Uterus (tissue), 4 donors: ENCODE measurements around the gene SAPCD1. TPM values are rescaled to one million over a fixed set of nuclear protein-coding genes. Genes with fewer than 3 reads are reported as not detected.

Experiments
- DNase-seq, 2 donors: peaks; one replicate each; pipeline ENCODE4 v3.0.0-alpha.2; 2019 to 2020
- H3K27ac ChIP-seq, 2 donors: fragments of 200-600 bp; sonication (generic); 1 replicate in 1 of 2; 2 replicates in 1 of 2; pipeline ENCODE4 v1.5.1; 2016 to 2018
- H3K27me3 ChIP-seq, 2 donors: fragments of 200-600 bp; sonication (generic); one replicate each; pipeline ENCODE4 v1.5.1; 2018 to 2019; ENCODE audit warnings: control low read depth in 1 of 2
- H3K36me3 ChIP-seq, 2 donors: fragments of 200-600 bp; sonication (generic); one replicate each; pipeline ENCODE4 v1.5.1; 2019; ENCODE audit warnings: control low read depth in 1 of 2
- H3K4me1 ChIP-seq, 2 donors: fragments of 200-600 bp; sonication (generic); one replicate each; pipeline ENCODE4 v1.5.1; 2018 to 2019; ENCODE audit warnings: control low read depth in 1 of 2
- H3K4me3 ChIP-seq, 2 donors: fragments of 200-600 bp; sonication (generic); 1 replicate in 1 of 2; 2 replicates in 1 of 2; pipeline ENCODE4 v1.5.1; 2018 to 2019; ENCODE audit warnings: mild to moderate bottlenecking in 1 of 2
- H3K9me3 ChIP-seq, 2 donors: fragments of 200-600 bp; sonication (generic); one replicate each; pipeline ENCODE4 v1.5.1; 2019; ENCODE audit warnings: control low read depth in 1 of 2
- POLR2A ChIP-seq, 2 donors: fragments of 450-650 bp; IDR thresholded peaks; one replicate each; pipeline ENCODE4 v1.6.1; 2016; ENCODE audit warnings: antibody characterized with exemption in 2 of 2, mild to moderate bottlenecking in 1 of 2, moderate library complexity in 1 of 2
- intact Hi-C: fragments of 100-400 bp; cut with DNase I; formaldehyde crosslinking; loops from one replicate; pipeline ENCODE4 v1.15.1; 2023; ENCODE audit warnings: low total_unique reads
- total RNA-seq, 4 donors: library from RNA; depleted of rRNA in 3 of 4; stranded (reverse); fragments of >200 nt in 3 of 4; gene quantifications; one replicate each; pipeline versions ENCODE4 v1.1.0 to v1.2.4, GENCODE V29; 2014 to 2023
- TF ChIP-seq, protein P1 (sequence below), 4 experiments: fragments of 200-600 bp in 2 of 4; fragments of 450-650 bp in 2 of 4; sonication (generic) in 2 of 4; IDR thresholded peaks; one replicate each; pipeline ENCODE4 v1.5.1; 2016 to 2019; ENCODE audit warnings: antibody characterized with exemption in 4 of 4, mild to moderate bottlenecking in 2 of 4, moderate library complexity in 1 of 4
- donor health status: DM: yes; HTN: yes; CAD: no.

SAPCD1 gene
- total RNA-seq, 4 donors from 2014 or later, result 1.7 to 4.4 TPM; not detected in 2

DNA sequence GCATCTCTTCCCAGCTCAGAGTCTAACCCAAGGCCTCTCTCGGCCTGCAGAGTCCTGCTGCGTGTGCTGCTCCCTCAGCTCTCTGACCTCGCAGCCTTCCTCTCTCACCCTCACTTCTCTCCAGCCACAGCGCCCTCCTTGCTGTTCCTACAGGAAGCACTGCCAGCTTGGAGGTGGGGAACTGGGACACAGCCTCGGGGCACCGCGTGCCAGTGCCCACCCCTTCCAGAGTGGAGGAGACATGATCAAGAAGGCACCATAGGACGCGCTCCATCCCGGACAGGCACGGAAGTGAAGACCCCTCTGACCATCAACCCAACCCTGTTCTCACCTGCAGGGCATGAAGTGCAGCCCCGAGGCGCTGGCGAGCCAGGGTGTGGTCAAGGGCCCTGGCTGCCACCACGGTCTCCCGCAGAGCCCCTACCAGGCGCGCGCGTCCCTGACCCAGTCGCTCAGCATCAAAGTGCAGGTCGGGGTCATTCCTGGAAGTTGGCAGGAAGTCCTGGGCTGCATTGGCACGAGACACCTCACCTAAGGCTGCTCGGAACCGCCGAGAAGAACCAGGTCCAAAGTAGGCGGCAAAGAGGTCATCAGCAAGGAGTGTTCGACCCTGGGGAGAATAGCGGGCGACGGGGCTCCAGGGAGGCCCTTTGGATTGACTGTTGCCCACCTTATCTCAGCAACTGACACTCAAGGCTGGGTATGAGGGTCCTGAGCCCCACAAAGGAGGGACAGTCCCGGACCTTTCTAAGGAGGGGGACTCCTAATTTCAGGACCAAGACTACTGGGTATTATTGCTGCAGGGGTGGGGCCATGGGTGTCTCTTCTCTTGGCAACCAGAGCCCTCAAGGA, 13.4 kb downstream of the SAPCD1 start:
- Histone ChIP-seq H3K27me3 (no peaks in the 10 kb centered on the region), H3K27ac (peak overlapping the region; percentile 84 to 88), H3K9me3 (no peaks in the 10 kb centered on the region), H3K36me3 (no peaks in the 10 kb centered on the region), H3K4me1 (peaks cover 5 to 8% of the 10 kb centered on the region in 2 donors), H3K4me3 (no peak overlapping the region)
- intact Hi-C loops, result no loop called here
- TF ChIP-seq POLR2A (IDR thresholded peaks at IDR 0.05), result no peak
- TF ChIP-seq, protein P1, sequence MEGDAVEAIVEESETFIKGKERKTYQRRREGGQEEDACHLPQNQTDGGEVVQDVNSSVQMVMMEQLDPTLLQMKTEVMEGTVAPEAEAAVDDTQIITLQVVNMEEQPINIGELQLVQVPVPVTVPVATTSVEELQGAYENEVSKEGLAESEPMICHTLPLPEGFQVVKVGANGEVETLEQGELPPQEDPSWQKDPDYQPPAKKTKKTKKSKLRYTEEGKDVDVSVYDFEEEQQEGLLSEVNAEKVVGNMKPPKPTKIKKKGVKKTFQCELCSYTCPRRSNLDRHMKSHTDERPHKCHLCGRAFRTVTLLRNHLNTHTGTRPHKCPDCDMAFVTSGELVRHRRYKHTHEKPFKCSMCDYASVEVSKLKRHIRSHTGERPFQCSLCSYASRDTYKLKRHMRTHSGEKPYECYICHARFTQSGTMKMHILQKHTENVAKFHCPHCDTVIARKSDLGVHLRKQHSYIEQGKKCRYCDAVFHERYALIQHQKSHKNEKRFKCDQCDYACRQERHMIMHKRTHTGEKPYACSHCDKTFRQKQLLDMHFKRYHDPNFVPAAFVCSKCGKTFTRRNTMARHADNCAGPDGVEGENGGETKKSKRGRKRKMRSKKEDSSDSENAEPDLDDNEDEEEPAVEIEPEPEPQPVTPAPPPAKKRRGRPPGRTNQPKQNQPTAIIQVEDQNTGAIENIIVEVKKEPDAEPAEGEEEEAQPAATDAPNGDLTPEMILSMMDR (IDR thresholded peaks at IDR 0.05), result no peak
- DNase-seq, result no peak

- DNase-seq, result no peak
- Histone ChIP-seq H3K27me3 (no peaks in the 10 kb centered on the region), H3K4me3 (peak overlapping the region in 1 of 2 donors; percentile 1), H3K4me1 (peaks cover 5 to 8% of the 10 kb centered on the region in 2 donors), H3K9me3 (no peaks in the 10 kb centered on the region), H3K27ac (peak overlapping the region; percentile 84 to 88), H3K36me3 (no peaks in the 10 kb centered on the region)
- intact Hi-C loops, result no loop called here
- no peak for TF ChIP-seq POLR2A (IDR thresholded peaks at IDR 0.05)
- TF ChIP-seq, protein P1 (IDR thresholded peaks at IDR 0.05), result no peak
These were observed 14.1 kb downstream of the SAPCD1 start for GRCh38 chr6:31776485-31776988.

- H3K9me3 ChIP-seq, result no peaks in the 10 kb centered on the region
- peak within 1 kb of the TSS in 1 of 2 donors; percentile 1 for H3K4me3 ChIP-seq
- DNase-seq, result peak; percentile 86 to 90
- TF ChIP-seq, protein P1 (IDR thresholded peaks at IDR 0.05), result peak in 1 of 4 experiments; percentile 33
- peak in 1 of 2 donors; percentile 43 for TF ChIP-seq POLR2A (IDR thresholded peaks at IDR 0.05)
- peak within 1 kb of the TSS; percentile 84 to 88 for H3K27ac ChIP-seq
- peaks cover 5 to 8% of the 10 kb centered on the region in 2 donors for H3K4me1 ChIP-seq
- H3K27me3 ChIP-seq, result no peaks in the 10 kb centered on the region
- no peaks in the 10 kb centered on the region for H3K36me3 ChIP-seq
- intact Hi-C loops, result no loop called here
These were observed 14.7 kb downstream of the SAPCD1 start, which contains the start of gene VWA7 for GRCh38 chr6:31776989-31777666. TSS of gene VWA7 (minus strand) at chr6:31777328. CDS start at chr6:31776779, 549 bp downstream.

DNA sequence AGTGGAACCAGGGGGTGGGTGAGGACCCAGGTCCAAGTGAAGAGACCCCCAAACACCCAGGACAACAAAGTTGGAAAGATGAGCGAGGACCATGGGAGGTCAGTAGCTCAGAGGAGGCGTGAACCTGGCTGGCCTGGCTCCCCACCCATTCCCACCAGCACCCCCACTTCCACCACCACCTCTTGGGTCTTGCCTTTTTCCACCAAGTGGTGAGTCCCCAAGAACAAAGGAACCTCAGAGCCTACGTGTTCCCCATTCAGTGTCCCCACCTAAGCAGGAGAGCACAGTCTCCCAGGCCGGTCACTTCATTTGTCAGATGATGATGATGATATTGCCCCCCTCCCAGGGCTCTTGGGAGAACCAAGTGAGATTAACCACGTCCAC, 15.2 kb downstream of the SAPCD1 start:
- no peak overlapping the region for H3K4me3 ChIP-seq
- no peak for DNase-seq
- H3K27me3 ChIP-seq, result no peaks in the 10 kb centered on the region
- H3K4me1 ChIP-seq, result peaks cover 5 to 8% of the 10 kb centered on the region in 2 donors
- H3K27ac ChIP-seq, result peak overlapping the region; percentile 84 to 88
- H3K9me3 ChIP-seq, result no peaks in the 10 kb centered on the region
- TF ChIP-seq POLR2A (IDR thresholded peaks at IDR 0.05), result no peak
- TF ChIP-seq, protein P1 (IDR thresholded peaks at IDR 0.05), result no peak
- H3K36me3 ChIP-seq, result no peaks in the 10 kb centered on the region
- intact Hi-C loops, result no loop called here
